COLO829 (cell line): ENCODE measurements around the gene RASGEF1C.

Source experiments
- DNase-seq: peaks from one replicate; pipeline ENCODE4 v3.0.0; 2012; ENCODE audit warnings: low spot score

The RASGEF1C gene

DNA sequence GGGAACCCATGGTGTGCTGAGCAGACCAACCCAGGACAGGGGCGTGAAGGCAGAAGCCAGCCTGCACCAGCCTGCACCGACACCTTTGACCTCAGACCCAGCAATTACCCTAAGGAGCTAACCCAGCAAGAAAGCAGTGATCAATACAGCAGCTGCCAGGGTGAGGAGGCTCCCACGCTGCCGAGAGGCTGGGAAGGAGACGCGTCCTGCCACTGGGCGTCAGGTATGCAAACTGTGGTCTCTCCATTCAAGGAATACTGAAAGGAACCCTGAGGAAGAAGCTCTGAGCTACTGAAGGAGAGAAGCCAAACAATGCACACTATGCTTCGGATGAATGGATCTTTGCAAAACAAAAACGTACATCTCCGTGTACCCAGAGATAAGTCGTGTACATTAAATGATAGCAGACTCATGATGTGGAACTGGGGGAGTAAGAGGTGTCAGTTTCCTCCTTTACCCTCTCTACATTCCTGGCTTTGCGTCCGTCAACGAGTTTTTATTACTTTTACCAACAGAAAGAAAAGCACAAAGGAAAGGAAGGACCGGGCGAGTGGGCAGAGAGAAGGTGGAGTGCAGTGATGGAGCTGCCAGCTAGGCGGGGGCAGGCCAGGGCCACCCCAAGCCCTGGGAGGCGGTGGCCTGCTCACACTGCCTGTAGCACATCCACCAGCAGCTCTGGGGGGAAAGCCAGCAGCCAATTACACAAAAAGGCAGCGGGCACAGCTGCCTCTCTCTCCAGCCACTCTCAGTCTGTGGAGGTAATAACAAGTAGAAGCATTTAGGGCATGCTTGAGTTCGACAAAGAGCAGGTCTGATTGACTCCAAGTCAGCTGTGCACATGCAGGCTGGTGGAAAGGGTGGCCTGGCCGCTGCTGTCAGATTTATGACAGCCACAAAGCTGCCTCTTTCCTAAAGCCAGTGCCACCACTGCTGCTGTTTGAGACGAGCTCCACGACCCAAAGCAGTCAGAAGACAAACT lies 29.3 kb downstream of the RASGEF1C start:
- DNase-seq, result no peak

DNA sequence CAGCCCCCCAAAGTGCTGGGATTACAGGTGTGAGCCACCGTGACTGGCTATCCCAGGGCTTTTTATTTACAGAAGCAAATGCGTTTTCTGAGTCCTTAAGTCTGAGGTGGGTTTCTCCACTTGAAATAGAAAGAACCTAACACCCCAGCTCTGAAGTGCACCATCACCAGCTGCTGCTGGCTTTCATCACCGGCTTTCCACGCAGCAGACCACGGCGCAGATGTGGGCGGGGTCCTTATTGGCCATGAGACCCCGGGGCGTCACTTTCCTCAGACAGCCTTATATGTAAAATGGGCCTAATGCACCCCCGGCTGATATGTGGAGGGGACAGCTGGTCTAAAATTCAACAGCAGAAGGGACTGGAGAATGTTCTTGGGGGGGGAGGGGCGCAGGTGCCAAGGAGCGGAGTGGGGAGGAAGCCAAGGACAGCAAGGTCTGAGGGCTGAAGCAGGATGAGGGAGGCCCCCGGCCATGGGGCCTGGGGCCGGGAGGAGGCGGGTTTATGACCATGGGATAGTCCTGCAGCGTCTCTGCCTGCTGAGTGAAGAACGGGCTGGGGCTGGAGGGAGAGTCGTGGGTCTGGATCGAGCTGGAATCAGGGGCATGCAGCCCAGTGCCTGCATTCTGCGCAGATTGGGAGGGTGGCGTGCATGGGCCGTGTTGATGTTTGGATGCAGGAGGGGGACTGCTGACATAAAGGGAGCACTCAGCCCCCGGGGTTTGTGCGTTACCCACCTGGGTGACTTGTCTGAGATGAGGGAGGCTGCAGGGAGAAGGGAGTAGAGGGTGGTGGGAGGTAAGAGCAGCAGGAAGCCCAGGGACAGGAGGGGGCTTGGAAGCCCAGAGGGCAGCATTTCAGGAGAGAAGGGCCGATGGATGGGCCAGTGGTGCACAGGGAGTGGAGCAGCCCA lies 30.2 kb downstream of the RASGEF1C start:
- no peak for DNase-seq

DNA sequence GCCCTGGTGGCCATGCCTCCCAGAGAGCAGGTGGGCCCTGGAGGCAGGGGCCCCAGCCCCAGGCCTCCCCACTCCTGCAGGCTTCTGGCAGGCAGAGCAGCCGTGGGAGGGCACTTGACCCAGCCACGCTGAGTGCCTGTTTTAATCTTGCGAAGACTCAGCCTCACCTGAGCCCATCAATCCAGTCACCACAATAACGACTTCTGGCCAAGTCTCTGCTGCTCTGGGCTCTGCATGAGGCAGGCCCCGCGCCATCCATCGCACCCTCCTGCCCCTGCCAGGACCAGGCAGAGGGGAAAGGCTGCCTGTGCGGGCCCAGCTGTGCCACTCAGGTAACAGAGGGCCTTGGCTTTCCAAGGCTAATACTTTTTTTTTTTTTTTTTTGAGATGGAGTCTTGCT lies 32.8 kb downstream of the RASGEF1C start:
- no peak for DNase-seq

DNA sequence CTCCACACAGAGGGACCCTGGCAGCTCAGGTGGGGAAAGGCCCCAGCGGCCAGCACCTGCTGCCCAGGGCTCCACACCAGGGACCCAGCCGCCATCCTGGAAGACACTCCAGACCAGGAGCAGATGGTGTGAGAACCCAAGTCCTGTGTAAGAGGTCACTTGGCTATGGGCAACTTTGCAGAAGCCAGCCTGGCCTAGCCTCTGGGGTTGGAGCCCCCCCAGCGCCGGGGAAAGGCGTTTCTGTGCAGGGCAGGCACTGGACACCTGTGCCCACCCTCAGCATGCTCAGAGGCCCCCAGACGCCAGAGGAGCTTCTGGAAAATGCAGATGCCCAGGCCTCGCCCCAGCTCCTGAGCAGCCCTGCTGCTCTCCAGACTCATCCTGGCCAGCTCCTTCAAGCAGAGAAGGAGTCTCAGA lies 34.0 kb downstream of the RASGEF1C start:
- no peak for DNase-seq

DNA sequence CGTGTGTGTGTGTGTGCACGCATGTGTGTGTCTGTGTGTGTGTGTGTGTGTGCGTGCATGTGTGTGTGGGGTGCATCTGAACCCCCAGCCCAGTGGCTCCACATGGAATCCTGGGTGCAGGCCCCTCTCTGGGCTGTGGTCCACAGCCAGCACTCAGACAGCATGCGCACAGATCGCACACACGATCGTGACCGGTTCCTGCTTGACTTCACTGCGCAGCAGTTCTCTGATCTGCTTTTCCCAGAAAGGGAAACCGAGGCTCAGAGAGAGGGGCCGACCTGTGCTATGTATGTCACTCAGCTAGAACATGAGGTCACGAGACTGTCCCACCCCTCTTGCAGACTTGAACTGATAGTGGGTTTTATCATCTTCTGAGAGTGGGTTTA lies 34.4 kb downstream of the RASGEF1C start:
- no peak for DNase-seq

DNA sequence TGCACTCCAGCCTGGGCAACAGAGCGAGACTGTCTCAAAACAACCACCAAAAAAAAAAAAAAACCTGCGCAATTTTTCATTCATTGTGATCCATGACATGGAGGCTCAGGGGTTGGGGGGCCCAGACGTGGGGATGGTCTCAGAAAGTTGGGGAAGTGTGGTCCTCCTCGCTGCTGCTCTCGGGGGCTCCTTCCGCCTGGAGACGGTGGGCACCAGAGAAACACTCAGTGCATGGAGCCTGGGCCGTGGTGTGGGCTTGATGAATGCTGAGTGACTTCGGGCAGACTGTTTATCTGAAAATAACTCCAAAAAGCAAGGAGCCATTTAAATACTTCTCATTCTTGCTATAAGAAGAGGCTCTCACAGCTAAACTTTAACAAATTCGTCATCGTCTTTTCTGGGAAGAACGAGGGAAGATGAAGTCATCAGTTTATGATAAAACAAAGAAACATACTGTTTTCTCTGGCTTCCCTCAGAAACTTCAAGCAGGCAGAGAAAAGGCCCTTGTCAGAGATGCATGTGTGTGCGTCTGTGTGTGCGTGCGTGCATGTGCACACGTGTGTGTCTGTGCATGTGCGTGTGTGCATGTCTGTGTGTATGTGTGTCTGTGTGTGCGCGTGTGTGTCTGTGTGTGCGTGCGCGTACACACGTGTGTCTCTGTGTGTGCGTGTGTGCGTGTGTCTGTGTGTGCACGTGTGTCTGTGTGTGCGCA lies 35.0 kb downstream of the RASGEF1C start:
- DNase-seq, result peak; percentile 83

DNA sequence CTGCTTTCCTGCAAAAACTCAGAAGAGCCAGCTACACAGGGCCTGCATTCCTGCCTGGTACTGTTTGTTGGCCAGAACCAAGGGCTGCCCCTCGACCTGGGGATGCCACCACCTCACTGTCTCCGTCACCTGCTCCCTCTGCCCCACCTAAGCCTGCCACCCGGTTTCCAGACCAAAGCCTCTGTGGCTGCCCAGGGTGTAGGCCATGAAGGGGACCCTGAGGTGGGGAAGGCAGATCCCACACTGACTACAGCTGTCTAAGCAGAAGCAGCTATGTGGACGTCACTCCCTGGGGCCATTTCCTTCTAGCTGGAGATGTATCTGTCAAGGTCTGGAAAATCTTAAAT lies 35.8 kb downstream of the RASGEF1C start:
- DNase-seq, result no peak

DNA sequence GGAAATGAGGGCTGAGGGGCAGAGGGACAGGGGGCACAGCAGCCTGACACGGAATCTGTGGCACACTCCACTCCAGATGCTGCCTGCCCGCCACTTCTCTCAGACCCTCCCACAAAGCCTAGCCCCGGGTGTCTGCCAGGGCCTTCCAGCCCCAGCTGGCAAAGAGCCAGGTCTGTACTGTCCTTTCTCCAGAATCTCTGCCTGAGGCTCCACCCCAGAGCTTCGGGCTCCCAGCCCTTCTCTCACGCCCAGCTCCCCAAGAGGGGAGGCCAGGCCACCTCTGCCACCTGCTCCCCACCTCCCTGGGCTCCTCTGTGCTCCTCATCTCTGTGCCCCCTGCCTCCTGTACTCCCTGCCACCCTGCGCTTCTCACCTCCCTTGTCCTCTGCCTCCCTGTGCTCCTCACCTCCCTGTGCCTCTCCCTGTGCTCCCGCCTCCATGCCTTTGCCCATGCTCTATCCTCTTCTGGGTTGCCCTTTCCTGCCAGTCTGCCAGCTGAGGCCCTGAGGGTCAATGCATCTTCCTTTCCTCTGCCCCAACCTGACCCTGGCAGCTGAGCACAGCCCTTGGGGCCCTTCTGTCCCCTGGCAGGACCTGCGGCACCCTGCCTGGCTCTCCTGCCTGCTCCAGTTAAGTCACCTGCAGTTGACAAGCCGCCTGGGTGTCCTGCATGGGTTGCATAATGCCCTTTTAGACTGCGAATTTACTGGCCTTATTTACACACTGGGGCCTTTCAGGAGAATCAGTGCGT lies 36.4 kb downstream of the RASGEF1C start:
- no peak for DNase-seq

DNA sequence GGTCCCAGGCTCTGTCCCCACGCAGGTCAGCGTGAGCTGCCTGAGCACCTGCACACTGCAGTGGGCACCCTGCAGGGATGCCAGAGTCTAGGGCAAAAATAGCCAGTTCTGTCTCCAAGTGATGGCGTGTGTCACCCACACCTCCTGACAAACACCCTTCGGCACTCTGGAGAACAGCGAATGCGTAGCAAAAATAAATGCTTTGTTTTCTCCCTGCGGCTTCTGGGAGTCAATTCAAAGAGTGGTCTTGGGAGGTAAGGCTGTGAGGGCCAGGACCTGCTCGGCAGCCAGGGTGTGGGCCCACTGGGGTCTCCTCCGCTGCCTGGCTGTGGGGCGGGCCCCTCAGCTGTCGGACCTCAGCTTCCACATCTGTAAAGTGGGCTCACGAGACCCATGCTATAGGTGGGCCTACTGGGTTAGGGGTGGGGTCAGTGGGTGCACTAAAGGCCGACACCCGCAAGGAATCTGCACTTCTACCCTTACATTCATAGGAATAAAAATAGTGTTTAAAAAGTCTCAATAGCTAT lies 37.4 kb downstream of the RASGEF1C start:
- no peak for DNase-seq

DNA sequence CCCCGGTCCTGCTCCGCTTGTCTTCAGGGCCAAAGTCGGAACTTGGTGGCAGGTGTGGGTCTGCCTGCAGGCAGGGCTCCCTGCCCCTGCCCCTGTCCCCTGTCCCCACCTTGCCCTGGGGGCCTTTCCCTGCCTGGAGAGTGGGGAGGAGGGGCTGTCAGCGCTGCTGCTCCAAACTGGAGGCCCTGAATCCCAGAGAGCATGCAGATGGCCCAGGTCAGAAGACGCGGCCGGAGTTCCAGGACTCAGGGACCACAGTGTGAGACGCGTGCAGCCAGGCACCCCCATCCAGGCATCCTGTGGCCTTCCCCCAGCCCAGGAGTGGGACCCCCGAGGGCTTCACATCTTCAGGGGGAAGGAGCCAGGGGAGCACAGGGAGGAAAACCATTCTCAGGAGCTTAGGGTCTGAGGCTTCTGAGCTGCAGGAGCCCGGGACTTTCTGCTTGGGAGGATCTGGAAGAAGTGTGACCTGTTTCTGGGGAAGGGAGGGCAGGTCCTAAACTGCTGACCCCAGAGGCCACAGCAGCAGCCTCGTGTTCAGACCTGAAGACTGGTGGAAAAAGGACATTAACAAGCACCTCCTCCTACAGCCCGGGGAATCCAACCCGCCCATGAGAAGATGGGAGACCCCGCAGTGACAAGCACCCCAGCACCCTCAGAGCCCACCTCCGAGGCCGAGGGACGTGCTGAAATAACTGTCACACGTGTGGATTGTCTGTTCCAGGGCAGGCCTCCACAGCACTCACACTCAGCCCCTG lies 38.0 kb downstream of the RASGEF1C start:
- DNase-seq, result no peak

DNA sequence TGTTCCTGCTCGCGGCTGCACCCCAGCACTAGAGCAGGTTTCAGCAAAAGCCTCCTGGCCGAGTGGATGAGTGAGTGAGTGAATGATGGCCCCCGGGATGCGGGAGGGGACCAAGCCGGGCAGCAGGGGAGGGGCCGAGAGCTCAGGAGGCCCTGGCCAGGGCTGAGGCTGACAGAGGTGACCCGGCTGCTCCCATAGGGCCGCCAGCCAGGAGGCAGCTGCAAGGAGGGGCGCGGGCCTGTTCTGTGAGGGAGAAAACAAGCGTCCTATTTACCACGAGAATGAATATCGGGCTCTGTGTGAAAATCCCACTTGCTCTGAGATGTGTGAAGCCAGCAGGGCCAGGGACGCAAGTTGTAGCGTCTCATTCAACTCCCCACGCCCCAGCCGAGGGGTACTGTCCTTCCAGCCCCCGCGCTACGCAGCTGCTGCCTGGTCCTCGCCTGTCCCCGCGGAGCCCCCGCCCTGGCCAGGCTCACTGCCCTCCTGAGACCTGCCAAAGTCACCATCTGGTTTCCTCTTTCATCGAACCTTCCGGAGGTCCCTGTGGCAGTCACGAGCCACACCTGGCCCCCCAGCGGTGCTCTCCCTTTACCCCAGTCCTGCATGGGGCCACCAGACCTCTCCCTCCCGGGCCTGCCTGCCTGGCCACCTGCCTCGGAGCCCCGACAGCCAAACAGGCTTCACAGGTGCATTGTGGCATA lies 38.8 kb downstream of the RASGEF1C start:
- no peak for DNase-seq

DNA sequence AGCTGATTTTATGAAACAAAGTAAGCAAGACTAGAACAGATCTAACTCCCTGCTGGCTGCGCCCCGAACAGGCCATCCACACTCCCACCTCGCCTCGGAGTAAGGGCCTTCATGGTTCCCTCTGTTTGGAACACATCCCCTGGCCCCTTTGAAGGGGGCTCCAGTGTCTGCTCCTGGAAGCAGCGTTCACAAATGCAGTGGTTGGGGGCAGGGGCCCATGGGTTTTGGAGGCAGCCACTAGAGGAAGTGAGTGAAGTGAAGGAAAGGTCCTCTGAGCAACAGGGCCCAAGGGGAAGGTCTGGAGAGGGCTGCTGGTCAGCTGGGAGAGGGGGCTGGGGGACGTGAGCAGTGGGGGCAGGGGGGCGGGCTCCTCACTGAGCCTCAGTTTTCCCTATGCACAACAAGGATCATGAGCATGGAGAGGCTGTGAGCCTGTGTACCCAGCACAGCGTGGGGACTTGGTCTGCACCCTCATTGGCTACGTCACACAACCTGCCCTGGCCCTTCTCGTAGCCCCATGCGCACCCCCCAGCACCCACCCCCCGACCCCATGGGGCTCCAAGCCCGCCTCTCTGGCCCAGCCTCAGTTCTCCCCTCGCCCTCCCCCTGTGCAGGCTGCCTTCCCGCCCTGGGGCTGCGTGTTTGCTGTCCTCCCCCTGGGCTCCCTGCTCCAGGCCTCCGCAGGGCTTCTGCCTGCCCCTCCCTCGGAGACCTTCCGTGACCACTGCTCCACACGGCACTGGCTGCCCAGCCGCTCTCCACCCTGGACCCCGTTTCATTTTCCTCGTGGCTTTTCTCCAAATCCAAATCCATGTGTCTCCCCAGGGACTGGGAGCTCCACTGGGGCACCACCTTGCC lies 39.5 kb downstream of the RASGEF1C start:
- no peak for DNase-seq

DNA sequence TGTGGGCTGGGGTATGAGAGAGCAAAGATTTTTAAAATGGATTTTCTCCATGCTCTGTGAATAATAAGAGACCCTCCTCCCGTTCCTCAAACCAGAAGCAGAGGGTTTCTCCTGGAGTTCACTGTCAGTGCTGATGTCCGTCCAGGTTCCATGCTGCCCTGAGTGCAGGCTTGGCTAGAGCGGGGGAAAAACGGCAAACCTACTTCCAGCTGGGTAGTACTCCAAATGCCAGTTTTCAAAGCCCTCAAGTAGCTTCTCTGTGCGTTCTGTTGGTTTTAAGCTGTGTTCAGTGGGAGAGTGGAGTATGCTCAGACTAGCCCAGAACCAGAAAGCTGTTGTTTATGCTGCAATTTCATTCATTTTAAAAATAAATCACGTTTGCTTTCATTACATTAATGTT lies 40.3 kb downstream of the RASGEF1C start:
- DNase-seq, result no peak

DNA sequence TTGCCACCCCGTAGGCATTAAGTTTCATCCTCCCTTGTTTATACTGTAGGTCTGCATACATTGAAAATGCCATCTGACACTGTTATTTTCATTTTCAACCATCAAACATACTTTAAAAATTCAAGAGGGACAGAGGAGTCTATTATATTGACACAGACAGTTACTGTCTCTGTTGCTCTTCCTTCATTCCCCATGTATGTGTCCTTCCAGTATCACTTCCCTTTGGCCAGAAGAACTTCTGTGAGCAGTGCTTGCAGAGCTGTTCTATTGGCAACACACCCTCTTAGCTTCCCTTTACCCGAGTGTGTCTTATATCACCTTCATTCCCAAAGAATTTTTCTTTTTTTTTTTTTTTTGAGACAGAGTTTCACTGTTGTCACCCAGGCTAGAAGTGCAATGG lies 42.8 kb downstream of the RASGEF1C start:
- DNase-seq, result no peak

DNA sequence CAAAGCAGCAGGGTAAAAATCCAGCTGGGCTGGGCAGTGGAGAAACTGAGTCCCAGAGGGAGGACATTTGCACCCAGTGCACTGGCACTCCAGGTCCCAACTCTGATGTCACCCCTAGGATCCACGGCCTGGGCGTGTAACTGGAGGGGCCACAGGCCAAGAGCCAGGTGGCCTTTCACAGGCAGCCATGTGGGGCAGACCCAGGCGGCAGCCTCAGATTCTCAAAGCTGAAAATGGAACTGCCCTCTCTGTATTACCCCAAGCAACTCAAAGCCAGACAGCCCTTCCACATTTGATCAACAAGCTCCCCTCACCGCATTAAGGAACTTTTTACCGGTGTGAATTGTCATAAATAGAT lies 46.7 kb downstream of the RASGEF1C start:
- DNase-seq, result no peak

DNA sequence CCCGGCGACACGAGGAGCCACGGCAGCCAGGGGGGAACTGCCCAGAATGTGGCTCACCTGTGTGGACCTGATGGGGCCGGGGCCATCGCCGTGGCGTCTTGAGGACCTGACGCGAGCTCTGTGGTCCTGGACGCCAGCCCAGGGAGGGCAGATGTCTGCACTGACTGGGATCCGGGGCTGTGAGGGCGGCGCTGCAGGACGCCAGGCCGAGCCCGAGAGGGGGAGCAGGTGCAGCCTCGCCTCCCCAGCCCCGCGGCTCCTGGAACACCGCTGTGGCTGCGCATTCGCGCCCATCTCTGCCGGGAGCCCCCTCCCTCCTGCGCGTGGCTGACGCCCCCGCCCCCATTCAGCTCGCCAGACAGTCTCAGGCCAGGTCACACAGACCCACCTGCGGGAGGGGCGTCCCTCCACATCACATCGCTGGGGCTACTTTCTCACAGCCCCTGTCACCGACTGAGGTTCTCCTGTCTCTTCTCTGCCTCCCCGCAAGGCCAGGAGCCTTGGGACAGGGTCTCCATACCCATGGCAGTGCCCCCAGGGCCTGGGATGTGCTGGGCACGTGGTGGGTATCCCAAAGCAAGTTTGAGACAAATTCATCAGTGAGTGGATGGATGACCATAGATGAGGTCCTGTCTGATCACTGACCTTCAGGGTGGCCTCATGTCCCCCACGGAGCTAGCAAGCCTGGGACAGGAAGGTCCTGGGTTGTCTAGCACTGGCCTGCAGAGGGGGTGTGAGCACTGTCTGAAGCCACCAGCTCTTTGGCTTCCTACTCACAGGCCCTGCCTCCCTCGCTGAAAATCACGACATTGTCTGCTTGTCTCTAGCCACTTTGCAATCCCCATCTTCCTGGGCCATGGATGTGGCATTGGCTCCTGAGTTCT lies 47.3 kb downstream of the RASGEF1C start:
- no peak for DNase-seq

DNA sequence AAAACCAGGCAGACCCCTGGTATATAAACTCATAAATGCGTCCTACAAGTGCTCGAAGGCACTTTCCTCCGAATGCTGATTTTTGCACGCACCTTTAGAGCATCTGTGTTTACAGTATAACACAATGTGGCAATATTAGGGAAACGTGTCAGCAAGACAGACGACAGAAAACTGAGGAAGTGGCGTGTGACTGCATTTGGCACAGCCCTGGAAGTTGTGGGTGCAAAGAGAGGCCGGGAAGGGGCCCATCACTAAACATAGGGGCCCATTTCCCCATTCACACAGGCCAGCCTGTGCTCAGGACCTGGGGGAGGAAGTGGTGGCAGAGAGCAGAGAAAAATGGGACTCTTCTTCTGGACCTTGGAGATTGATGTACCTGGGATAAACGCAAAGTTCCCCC lies 48.2 kb downstream of the RASGEF1C start:
- DNase-seq, result no peak

DNA sequence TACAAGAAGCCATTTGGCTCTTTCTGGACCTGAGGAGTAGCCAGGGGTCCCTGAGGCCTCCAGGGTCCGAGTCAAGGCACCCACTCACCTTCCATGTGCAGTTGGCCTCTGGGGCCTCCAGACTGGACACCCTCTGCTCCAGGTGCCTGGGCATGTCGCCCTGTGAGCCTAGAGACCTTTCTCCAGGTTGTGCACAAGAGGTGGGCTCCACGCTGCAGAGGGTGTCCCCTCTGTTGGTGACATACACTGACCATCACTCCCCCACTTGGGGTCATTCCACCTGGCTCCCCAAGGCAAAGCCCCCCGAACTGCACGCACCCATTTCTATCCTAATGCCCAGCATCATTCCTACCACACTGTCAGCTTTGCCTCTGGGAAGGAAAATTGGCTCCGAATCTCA lies 48.8 kb downstream of the RASGEF1C start:
- no peak for DNase-seq
